Stimulated activated CD8-positive, alpha-beta memory T cell treated with anti-CD3 and anti-CD28 coated beads, Interleukin-12 subunit alpha, Interleukin-12 subunit beta, amount 100 ng/mL, for 1 hour (primary cell): ENCODE measurements around the gene VPS39.
A peak's percentile ranks its signal among the peaks of the same experiment; 100 is the strongest.
"Not testable (repeated sequence)": the region's sequence is repeated elsewhere in the genome, so short reads cannot be mapped to it uniquely, and the experiment has no call there.

Experiments
- DNase-seq: peaks from one replicate; pipeline ENCODE4 v3.0.0-alpha.2; 2020; ENCODE audit warnings: low read depth

The VPS39 gene, protein sequence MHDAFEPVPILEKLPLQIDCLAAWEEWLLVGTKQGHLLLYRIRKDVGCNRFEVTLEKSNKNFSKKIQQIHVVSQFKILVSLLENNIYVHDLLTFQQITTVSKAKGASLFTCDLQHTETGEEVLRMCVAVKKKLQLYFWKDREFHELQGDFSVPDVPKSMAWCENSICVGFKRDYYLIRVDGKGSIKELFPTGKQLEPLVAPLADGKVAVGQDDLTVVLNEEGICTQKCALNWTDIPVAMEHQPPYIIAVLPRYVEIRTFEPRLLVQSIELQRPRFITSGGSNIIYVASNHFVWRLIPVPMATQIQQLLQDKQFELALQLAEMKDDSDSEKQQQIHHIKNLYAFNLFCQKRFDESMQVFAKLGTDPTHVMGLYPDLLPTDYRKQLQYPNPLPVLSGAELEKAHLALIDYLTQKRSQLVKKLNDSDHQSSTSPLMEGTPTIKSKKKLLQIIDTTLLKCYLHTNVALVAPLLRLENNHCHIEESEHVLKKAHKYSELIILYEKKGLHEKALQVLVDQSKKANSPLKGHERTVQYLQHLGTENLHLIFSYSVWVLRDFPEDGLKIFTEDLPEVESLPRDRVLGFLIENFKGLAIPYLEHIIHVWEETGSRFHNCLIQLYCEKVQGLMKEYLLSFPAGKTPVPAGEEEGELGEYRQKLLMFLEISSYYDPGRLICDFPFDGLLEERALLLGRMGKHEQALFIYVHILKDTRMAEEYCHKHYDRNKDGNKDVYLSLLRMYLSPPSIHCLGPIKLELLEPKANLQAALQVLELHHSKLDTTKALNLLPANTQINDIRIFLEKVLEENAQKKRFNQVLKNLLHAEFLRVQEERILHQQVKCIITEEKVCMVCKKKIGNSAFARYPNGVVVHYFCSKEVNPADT

DNA sequence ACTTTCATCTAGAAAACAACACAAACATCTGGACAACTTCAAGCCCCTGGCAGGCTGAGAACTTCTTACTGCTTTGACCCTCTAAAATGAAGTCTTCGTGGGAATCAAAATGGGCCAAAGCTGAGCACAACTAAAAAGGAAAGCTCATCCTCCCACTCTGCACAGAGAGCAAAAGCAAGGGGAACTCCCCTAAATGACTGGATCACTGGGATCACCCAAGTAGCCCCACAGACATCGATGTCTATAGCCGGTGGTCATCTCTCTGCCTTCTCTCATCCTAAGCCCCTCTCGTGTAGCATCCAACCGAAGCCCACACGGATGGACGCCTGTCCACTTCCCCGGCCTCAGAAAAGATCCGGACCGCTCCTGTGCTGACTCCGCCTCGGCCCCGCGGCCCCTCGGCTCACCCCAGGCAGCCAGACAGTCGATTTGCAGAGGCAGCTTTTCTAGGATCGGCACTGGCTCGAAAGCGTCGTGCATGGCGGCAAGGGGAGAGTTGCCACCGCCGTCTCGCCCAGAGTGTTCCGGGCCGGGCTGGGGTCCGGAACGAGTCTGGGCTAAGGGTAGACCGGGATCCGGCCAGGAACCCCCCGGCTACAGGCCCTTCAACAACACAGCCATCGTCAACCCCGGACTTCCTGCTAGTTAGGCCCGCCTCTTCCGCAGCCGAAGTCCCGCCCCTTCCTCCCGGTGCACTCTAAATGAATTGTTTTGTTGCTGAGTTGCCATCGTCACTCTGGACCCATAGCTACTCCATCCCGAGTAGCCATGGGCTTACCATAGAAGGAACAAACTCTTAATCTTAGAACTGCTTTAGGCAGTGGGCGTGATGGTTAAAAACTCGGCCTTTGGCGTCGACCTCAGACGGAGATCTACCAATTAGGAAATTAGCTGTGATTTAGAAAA, at the start of gene VPS39:
Gene VPS39 (minus strand): TSS at position 631 of the 906 bp plus-strand sequence. CDS start 151 bp downstream, at position 480.
- DNase-seq: peak; percentile 68

DNA sequence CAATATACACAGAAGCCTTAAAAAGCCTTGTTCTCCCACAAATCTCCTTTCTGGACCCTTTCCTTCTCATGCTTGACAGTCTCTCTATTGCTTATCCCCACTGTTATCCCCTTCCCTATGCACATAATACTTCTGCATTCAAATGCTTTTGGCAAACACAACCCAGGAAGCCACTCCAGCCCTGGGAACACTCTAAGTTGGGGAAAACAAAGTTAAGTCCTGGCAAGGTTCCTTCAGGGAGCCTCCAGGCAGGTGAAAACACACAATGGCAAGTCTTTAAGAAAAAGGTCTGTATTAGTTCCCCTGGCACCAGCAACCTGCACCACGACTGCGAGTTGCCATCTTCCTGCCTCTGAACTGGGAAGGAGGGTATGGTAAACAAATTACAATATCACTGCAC, 45.2 kb upstream of the VPS39 start:
- no peak for DNase-seq

DNA sequence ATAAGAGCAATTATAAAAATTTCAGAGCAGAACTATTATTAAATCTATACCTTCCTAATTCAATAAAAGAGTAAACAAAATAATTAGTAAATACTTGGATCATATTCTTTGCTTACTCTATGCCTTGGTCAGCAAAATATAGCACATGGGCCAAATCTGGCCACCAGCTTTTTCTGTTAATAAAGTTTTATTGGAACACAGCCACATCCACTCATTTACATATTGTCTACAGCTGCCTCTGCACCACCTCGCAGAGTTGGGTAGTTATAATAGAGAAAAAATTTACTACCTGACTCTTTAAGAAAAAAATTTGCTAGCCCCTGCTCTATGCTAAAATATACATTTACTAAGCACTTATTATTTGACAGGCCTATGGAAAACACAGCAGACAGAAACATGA, 32.7 kb upstream of the VPS39 start:
- no peak for DNase-seq

- DNase-seq: no peak
Measured at GRCh38 chr15:42239528-42240182, 31.6 kb upstream of the VPS39 start.

DNA sequence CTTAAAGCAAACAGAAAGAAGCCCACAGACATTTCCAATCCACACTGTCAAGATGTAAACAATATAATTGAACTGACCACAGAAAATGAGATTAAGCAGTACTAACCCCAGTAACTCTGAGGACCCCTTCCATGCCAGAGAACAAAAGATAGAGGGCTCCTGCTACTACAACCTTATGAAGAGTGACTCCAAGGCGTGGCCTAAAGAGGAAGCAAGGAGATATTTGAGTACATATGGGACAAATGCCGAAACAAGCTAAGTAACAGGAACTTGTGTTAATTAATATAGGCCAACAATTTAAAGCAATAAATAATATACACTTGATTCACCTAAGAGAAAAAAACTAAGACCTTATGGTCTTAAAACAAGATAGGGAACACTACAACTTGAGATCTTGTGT, 25.0 kb upstream of the VPS39 start:
- no peak for DNase-seq

DNA sequence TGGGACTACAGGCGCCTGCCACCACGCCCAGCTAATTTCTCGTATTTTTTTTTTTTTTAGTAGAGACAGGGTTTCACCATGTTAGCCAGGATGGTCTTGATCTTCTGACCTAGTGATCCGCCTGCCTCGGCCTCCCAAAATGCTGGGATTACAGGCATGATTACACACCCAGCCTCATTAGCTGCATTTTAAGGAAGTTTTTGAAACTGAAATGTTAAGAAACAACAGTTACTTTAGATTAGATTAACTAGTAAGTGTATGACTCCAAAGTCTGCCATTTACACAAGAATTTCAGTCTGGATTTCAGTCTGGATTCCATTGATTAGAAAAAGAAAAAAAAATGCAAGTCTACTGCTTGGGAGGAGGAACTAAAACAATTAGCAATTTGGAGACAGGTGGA, 24.5 kb upstream of the VPS39 start:
- DNase-seq: no peak

DNA sequence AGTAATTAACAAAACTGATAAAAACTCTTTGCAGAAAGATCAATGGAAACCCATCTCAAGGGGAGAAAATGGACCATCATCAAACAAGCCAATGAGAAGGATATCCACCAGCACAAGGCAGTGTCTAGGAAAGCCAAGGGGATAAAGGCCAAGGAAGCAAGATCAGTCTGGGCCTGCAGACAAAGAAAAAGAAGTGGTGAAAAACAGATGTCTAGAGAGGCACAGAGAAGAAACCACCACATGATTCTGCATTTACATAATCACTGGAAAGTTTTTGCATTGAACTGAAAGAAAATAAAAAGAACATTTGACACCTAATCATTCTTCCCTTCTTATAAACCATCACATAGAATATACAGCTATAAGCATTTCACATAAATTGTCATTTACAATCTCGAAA, 23.0 kb upstream of the VPS39 start:
- DNase-seq: no peak

GRCh38 chr15:42228981-42229380, 20.9 kb upstream of the VPS39 start:
- not testable (repeated sequence) for DNase-seq

DNA sequence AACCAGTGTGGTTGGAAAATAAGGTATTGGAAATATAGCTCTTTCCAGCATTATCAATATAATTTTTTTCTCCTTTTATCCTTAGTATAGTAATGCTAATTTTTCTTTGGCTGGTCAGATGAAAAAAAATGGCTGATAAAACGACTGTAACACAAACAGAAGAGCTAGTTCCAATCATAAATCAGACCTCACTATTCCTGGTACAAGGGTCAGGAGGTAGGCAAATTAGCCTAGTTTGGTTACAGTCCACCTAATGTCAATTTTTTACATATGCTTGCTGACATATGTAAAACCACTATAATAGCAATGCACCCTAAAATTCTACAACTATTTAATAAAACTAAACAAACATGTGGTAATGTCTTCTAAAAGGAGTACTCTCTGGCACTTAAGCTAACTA, 19.9 kb upstream of the VPS39 start:
- no peak for DNase-seq

DNA sequence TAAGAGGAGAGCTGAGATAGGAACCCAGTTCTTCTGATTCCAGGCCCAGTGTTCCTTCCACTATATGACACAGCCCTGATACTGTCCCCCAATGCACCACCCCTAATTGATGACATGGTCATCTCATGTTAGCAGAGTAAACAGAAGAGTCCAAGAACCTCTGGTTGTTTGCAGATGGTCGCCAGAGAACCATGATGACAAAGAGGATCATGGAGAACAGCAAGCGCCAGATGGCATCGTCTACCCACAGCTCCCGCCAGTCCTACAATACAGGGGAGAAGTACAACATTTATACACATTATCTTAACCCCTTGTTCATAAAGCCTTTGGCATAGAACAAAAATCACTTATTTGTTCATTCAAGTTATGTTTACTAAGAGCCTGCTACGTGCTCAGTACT, 18.5 kb upstream of the VPS39 start:
- no peak for DNase-seq

GRCh38 chr15:42220216-42220615, 12.1 kb upstream of the VPS39 start:
- no peak for DNase-seq

- no peak for DNase-seq
Measured at GRCh38 chr15:42218953-42219592, 11.0 kb upstream of the VPS39 start.

- no peak for DNase-seq
Measured at GRCh38 chr15:42217568-42217967, 9.5 kb upstream of the VPS39 start.

DNA sequence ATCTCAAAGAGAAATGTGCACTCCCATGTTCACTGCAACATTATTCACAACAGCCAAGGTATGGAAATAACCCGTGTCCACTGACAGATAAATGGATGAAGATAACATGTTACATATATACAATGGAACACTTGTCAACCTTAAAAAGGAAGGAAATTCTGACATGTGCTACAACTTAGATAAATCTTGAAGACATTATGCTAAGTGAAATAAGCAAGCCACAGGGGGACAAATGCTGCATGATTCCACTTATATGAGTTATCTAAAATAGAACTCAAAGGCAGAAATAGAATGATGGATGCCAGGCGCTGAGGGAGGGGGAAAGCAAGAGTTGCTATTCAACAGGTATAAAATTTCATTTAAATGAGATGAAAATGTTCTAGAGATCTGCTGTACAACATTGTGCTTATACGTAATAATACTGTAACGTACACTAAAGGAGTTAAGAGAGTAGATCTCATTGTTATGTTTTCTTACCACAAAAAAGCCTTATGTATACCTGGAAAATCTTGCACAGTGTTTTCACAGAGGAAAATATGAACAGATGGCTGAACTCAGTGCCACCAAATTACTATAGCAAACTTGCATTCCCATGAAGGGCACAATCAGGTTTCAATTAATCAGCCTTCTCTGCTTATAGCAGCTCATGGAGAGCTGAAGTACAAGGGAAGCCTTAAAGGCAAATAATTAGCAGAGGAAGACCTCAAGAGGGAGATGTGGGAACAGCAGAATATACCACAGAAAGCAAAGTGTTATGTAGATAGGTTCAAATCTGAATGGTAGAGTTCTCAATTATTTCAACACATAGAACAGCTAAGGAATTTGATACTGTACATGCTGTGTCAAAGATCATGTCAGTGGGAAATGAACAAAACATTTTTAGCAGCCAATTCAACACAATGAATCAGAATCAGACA, 8.1 kb upstream of the VPS39 start:
- DNase-seq: no peak

DNA sequence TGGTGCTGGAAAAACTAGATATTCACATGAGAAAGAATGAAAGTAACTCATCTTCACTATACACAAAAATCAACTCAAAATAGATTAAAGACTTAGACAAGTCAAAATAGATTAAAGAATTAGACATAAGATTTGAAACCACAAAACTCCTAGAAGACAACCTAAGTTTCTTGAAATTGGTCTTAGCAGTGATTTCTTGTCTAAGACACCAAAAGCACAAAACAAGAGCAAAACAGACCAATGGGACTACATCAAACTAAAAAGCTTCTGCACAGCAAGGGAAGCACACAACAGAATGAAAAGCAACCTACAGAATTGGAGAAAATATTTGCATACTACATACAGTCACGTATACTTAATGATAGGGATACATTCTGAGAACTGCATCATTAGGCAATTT, 6.5 kb upstream of the VPS39 start:
- DNase-seq: no peak

- no peak for DNase-seq
Measured at GRCh38 chr15:42213511-42213910, 5.4 kb upstream of the VPS39 start.

GRCh38 chr15:42210696-42211095, 2.6 kb upstream of the VPS39 start:
- no peak for DNase-seq

DNA sequence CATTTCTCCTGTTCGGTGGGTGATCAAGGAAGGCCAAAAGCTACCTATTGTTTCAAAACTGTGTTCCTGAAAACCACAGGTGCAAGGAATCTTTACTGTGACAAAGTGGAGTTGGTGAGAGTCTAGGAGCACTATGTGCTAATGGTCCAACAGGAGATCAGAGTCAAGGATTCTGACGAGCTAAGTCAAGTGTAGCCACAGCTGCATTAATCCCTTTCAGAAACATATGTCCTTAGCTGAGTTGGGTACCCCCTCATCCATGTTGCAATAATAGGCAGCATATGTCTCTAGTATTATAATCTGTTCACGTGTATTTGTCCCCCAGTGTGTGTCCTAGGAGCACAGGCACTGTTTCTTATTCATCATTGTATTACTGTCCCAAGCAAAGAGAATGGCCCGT, 1.7 kb downstream of the VPS39 start:
- no peak for DNase-seq

- no peak for DNase-seq
Measured at GRCh38 chr15:42203891-42204290, 4.2 kb downstream of the VPS39 start.

DNA sequence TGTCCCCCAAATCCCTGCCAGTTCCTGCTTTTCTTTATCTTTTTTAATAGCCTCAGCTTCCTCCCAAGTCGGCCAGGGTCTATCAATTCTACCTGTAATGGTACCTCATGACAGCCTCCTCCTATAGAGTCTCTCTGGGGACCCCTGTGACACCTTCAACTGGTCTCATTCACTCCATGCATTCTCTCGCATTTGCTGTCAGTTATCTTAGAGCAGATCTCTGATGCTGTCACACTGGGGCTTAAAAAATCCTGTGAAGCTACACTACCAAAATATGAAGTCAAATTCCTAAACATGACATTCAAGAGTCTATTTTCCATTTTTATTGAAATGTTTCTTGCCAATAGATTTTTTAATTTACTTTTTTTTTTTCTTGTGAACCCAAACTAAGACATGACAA, 5.5 kb downstream of the VPS39 start:
- DNase-seq: no peak
